IMR-90 (cell line): ENCODE results near the gene ARHGEF17.

ENCODE experiments used
- CTCF ChIP-seq: conservative IDR thresholded peaks from 2 replicates; pipeline ENCODE4 v1.5.1; 2012; ENCODE audit warnings: mild to moderate bottlenecking, low read depth, low read length, improper control_type of control experiment
- MAFK ChIP-seq: IDR thresholded peaks from 2 replicates; pipeline ENCODE4 v1.6.1; 2012; ENCODE audit warnings: low read depth, low read length, improper control_type of control experiment
- POLR2A ChIP-seq: IDR thresholded peaks from 2 replicates; pipeline ENCODE4 v1.6.1; 2012; ENCODE audit warnings: mild to moderate bottlenecking, low read depth, low read length
- USF2 ChIP-seq: fragments of 150-350 bp; IDR thresholded peaks from 2 replicates; pipeline ENCODE4 v1.6.1; 2017; ENCODE audit warnings: mild to moderate bottlenecking, antibody characterized with exemption, low read length, low read depth

DNA sequence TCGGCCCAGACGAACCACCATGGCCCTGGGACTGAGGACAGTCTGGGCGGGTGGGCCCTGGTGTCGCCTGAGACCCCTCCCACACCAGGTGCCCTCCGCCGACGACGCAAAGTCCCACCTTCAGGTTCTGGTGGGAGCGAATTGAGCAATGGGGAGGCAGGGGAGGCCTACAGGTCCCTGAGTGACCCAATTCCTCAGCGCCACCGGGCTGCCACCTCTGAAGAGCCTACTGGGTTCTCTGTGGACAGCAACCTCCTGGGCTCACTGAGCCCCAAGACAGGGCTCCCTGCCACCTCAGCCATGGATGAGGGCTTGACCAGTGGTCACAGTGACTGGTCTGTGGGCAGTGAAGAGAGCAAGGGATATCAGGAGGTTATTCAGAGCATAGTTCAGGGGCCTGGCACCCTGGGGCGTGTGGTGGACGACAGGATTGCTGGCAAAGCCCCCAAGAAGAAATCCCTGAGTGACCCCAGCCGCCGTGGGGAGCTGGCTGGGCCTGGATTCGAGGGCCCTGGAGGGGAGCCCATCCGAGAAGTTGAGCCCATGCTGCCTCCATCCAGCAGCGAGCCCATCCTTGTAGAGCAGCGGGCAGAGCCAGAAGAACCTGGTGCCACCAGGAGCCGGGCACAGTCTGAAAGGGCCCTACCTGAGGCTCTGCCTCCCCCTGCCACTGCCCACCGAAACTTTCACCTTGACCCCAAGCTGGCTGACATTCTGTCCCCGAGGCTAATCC is 2.8 kb downstream of the ARHGEF17 start:
- no peak for TF ChIP-seq CTCF
- no peak for TF ChIP-seq POLR2A
- TF ChIP-seq MAFK, result no peak
- no peak for TF ChIP-seq USF2
